Naive thymus-derived CD4-positive, alpha-beta T cell (primary cell): Measurements from ENCODE around the gene MARS1. TPM values are rescaled to one million over a fixed set of nuclear protein-coding genes. Genes with fewer than 3 reads are reported as not detected.

Experiments
- ATAC-seq: fragments of 150-1000 bp; cut with Tn5 transposase; 2 replicates; pipeline ENCODE4 v1.10.0; 2021; ENCODE audit warnings: mild to moderate bottlenecking, moderate library complexity
- CTCF ChIA-PET: fragments of 350-600 bp; sonication (Branson Sonifier 250); formaldehyde crosslinking; loops from one replicate; lab custom pipeline; 2021; ENCODE audit warnings: antibody characterized with exemption; lab: Charles Lee
- POLR2A ChIA-PET: fragments of 350-600 bp; sonication (Branson Sonifier 250); formaldehyde crosslinking; loops from one replicate; lab custom pipeline; 2021; ENCODE audit warnings: antibody characterized with exemption, inconsistent platforms; lab: Charles Lee
- DNase-seq, 9 donors: peaks; one replicate each; pipeline versions ENCODE4 v3.0.0 to v3.0.0-alpha.2; 2020 to 2022; ENCODE audit warnings: mixed read lengths in 1 of 9
- H3K27ac ChIP-seq: one replicate; pipeline ENCODE4 v1.7.0; 2013; ENCODE audit warnings: mild to moderate bottlenecking, low read depth, low read length, moderate library complexity
- H3K27me3 ChIP-seq, 2 donors: one replicate each; pipeline ENCODE4 v1.7.0; 2013; ENCODE audit warnings: low read length in 2 of 2, mild to moderate bottlenecking in 2 of 2, moderate library complexity in 2 of 2; ENCODE audit not compliant: control insufficient read depth in 2 of 2, insufficient read depth in 2 of 2
- H3K36me3 ChIP-seq, 3 experiments: 1 replicate in 2 of 3; 2 replicates in 1 of 3; pipeline ENCODE4 v1.7.0; 2013; ENCODE audit warnings: low read length in 3 of 3, mild to moderate bottlenecking in 3 of 3, moderate library complexity in 1 of 3; ENCODE audit not compliant: insufficient read depth in 3 of 3, control insufficient read depth in 2 of 3
- H3K4me1 ChIP-seq, 2 donors: one replicate each; pipeline ENCODE4 v1.7.0; 2013; ENCODE audit warnings: low read length in 2 of 2, mild to moderate bottlenecking in 2 of 2, moderate library complexity in 1 of 2; ENCODE audit not compliant: control insufficient read depth in 2 of 2, insufficient read depth in 2 of 2
- H3K4me3 ChIP-seq: 2 replicates; pipeline ENCODE4 v1.7.0; 2013; ENCODE audit warnings: mild to moderate bottlenecking, low read length
- H3K9me3 ChIP-seq, 3 experiments: 1 replicate in 2 of 3; 2 replicates in 1 of 3; pipeline ENCODE4 v1.7.0; 2013; ENCODE audit warnings: low read length in 3 of 3; ENCODE audit not compliant: control insufficient read depth in 2 of 3
- H3K27ac Mint-ChIP-seq, 9 donors: one replicate each; pipeline ENCODE4 v1.8.0; 2020 to 2022; ENCODE audit warnings: mixed read lengths in 9 of 9, mild to moderate bottlenecking in 8 of 9, moderate library complexity in 5 of 9, inconsistent platforms in 2 of 9
- H3K27me3 Mint-ChIP-seq, 5 donors: one replicate each; pipeline ENCODE4 v1.8.0; 2021 to 2022; ENCODE audit warnings: mixed read lengths in 5 of 5, mild to moderate bottlenecking in 1 of 5
- H3K36me3 Mint-ChIP-seq, 5 donors: one replicate each; pipeline ENCODE4 v1.8.0; 2020 to 2022; ENCODE audit warnings: mixed read lengths in 5 of 5, mild to moderate bottlenecking in 3 of 5, inconsistent platforms in 1 of 5
- H3K4me1 Mint-ChIP-seq, 7 donors: one replicate each; pipeline ENCODE4 v1.8.0; 2020 to 2022; ENCODE audit warnings: mixed read lengths in 7 of 7, mild to moderate bottlenecking in 3 of 7, inconsistent platforms in 1 of 7
- H3K4me3 Mint-ChIP-seq, 10 donors: one replicate each; pipeline ENCODE4 v1.8.0; 2020 to 2022; ENCODE audit warnings: mild to moderate bottlenecking in 10 of 10, mixed read lengths in 10 of 10, moderate library complexity in 6 of 10, inconsistent platforms in 2 of 10
- H3K9me3 Mint-ChIP-seq, 11 donors: one replicate each; pipeline ENCODE4 v1.8.0; 2020 to 2022; ENCODE audit warnings: mixed read lengths in 11 of 11, mild to moderate bottlenecking in 4 of 11, inconsistent platforms in 1 of 11, moderate library complexity in 1 of 11
- intact Hi-C, 2 donors: fragments of 100-400 bp; cut with micrococcal nuclease; formaldehyde crosslinking; loops; one replicate each; pipeline ENCODE4 v1.15.1; 2023
- microRNA-seq: library from miRNA; unstranded; fragments of <30 nt; microRNA quantifications from one replicate; pipeline ENCODE4 v1.2.0, GENCODE V29; 2022; ENCODE audit warnings: borderline microRNAs expressed
- polyA plus RNA-seq, 2 donors: library from polyadenylated mRNA; unstranded; fragments of 300-500 nt; fragmentation: Illumina TruSeq; gene quantifications; one replicate each; pipeline ENCODE4 v1.2.3, GENCODE V29; 2021
- total RNA-seq, 6 experiments: library from RNA in 5 of 6; stranded (reverse) in 5 of 6; gene quantifications; 1 replicate in 5 of 6; 2 replicates in 1 of 6; pipeline ENCODE4 v1.2.3 and lab custom pipeline; 2021 to 2026

Gene MARS1
- total and polyA plus RNA-seq, 7 experiments from 2014 or later, result 86.0 to 229 (median 184) TPM

- ChIA-PET POLR2A (interaction anchor here (0.6 kb wide), 1 partner anchor 451 kb away, joined by 3 read pairs; no protein-coding TSS in a partner anchor), CTCF (no interaction called here)
- H3K27ac ChIP-seq, result no peak overlapping the region
- H3K4me1 ChIP-seq, result no peaks in the 10 kb centered on the region
- Mint-ChIP-seq H3K4me3 (no peak overlapping the region), H3K27ac (no peak overlapping the region), H3K27me3 (peaks cover 0 to 19% (median 4%) of the 10 kb centered on the region in 5 donors), H3K4me1 (peaks cover 0 to 7% (median 0%) of the 10 kb centered on the region in 7 donors), H3K9me3 (no peaks in the 10 kb centered on the region), H3K36me3 (peaks cover 0 to 5% (median 0%) of the 10 kb centered on the region in 5 donors)
- no peak overlapping the region for H3K4me3 ChIP-seq
- no peaks in the 10 kb centered on the region for H3K27me3 ChIP-seq
- H3K9me3 ChIP-seq, result no peaks in the 10 kb centered on the region
- H3K36me3 ChIP-seq, result no peaks in the 10 kb centered on the region
- ATAC-seq (no peak), DNase-seq (no peak)
- intact Hi-C loops, result no loop called here
These were observed 75.5 kb downstream of the MARS1 start for GRCh38 chr12:57563358-57563757.

- H3K27ac Mint-ChIP-seq, result no peak overlapping the region
- H3K27ac ChIP-seq, result no peak overlapping the region
- intact Hi-C loops, result no loop called here
- peaks cover 0 to 5% (median 5%) of the 10 kb centered on the region in 5 donors for H3K36me3 Mint-ChIP-seq
- no peaks in the 10 kb centered on the region for H3K4me1 ChIP-seq
- H3K27me3 ChIP-seq, result no peaks in the 10 kb centered on the region
- CTCF ChIA-PET, result interaction anchor here (0.6 kb wide), 1 partner anchor 21 kb away, joined by 7 read pairs; no protein-coding TSS in a partner anchor
- POLR2A ChIA-PET, result no interaction called here
- H3K4me3 ChIP-seq, result no peak overlapping the region
- no peaks in the 10 kb centered on the region for H3K9me3 ChIP-seq
- no peaks in the 10 kb centered on the region for H3K36me3 ChIP-seq
- no peaks in the 10 kb centered on the region for H3K9me3 Mint-ChIP-seq
- H3K4me3 Mint-ChIP-seq, result no peak overlapping the region
- H3K27me3 Mint-ChIP-seq, result peaks cover 0 to 19% (median 4%) of the 10 kb centered on the region in 5 donors
- peaks cover 0 to 7% (median 0%) of the 10 kb centered on the region in 7 donors for H3K4me1 Mint-ChIP-seq
- ATAC-seq, result no peak
- no peak for DNase-seq
These were observed 76.4 kb downstream of the MARS1 start for GRCh38 chr12:57564178-57564740.

Small RNA genes lying within 50 kb of the gene (microRNA-seq; reads per million reads assigned to microRNA genes)
- gene MIR616 (not detected), gene MIR6758 (not detected)

Other genes with a start within 250 kb of the MARS1 start
- 1 to 10 TPM; 2.5 to 7.3 (median 5.6) TPM for gene STAC3, start 236.9 kb upstream of the MARS1 start, total RNA-seq
- gene STAC3, start 236.9 kb upstream of the MARS1 start, polyA plus RNA-seq, result not detected
- 100 to 1,000 TPM in 4 of 5 experiments, 10 to 100 TPM in 1; 74.9 to 145 (median 120) TPM for gene R3HDM2, start 57.0 kb upstream of the MARS1 start, total RNA-seq
- 10 to 100 TPM; 13.7 to 25.8 TPM for gene R3HDM2, start 57.0 kb upstream of the MARS1 start, polyA plus RNA-seq
- gene INHBC, start 53.3 kb upstream of the MARS1 start, total RNA-seq, result under 1 TPM in 1 of 5 experiments, not detected in 4; 0.16 TPM
- gene INHBC, start 53.3 kb upstream of the MARS1 start, polyA plus RNA-seq, result not detected
- gene INHBE, start 32.8 kb upstream of the MARS1 start, total RNA-seq, result under 1 TPM in 1 of 5 experiments, not detected in 4; 0.12 TPM
- gene INHBE, start 32.8 kb upstream of the MARS1 start, polyA plus RNA-seq, result not detected
- 1 to 10 TPM in 2 of 5 experiments, under 1 TPM in 3; 0.39 to 1.4 (median 0.45) TPM for gene GLI1, start 28.3 kb upstream of the MARS1 start, total RNA-seq
- not detected for gene GLI1, start 28.3 kb upstream of the MARS1 start, polyA plus RNA-seq
- 100 to 1,000 TPM; 201 to 366 (median 347) TPM for gene ARHGAP9, start 8.2 kb upstream of the MARS1 start, total RNA-seq
- 100 to 1,000 TPM; 198 to 283 TPM for gene ARHGAP9, start 8.2 kb upstream of the MARS1 start, polyA plus RNA-seq
- gene DDIT3, start 32.4 kb downstream of the MARS1 start, total RNA-seq, result 100 to 1,000 TPM in 1 of 5 experiments, 10 to 100 TPM in 4; 19.6 to 124 (median 51.6) TPM
- 10 to 100 TPM; 15.9 to 23.1 TPM for gene DDIT3, start 32.4 kb downstream of the MARS1 start, polyA plus RNA-seq
- gene MBD6, start 34.8 kb downstream of the MARS1 start, total RNA-seq, result 100 to 1,000 TPM in 4 of 5 experiments, 10 to 100 TPM in 1; 85.2 to 127 (median 120) TPM
- gene MBD6, start 34.8 kb downstream of the MARS1 start, polyA plus RNA-seq, result 1 to 10 TPM in 1 of 2 donors, under 1 TPM in 1; 0.50 to 1.0 TPM
- 10 to 100 TPM; 52.1 to 78.8 (median 63.0) TPM for gene DCTN2, start 59.1 kb downstream of the MARS1 start, total RNA-seq
- 10 to 100 TPM; 53.9 to 78.8 TPM for gene DCTN2, start 59.1 kb downstream of the MARS1 start, polyA plus RNA-seq
- gene KIF5A, start 62.0 kb downstream of the MARS1 start, total RNA-seq, result 1 to 10 TPM in 4 of 5 experiments, under 1 TPM in 1; 0.95 to 1.7 (median 1.0) TPM
- gene KIF5A, start 62.0 kb downstream of the MARS1 start, polyA plus RNA-seq, result under 1 TPM; 0.06 to 0.09 TPM
- gene PIP4K2C, start 103.1 kb downstream of the MARS1 start, total RNA-seq, result 10 to 100 TPM; 20.1 to 29.7 (median 21.9) TPM
- 10 to 100 TPM; 18.5 to 29.7 TPM for gene PIP4K2C, start 103.1 kb downstream of the MARS1 start, polyA plus RNA-seq
- 10 to 100 TPM; 25.1 to 42.5 (median 35.6) TPM for gene DTX3, start 116.8 kb downstream of the MARS1 start, total RNA-seq
- gene DTX3, start 116.8 kb downstream of the MARS1 start, polyA plus RNA-seq, result 1 to 10 TPM; 5.3 to 6.7 TPM
- 1 to 10 TPM in 1 of 5 experiments, under 1 TPM in 4; 0.29 to 1.2 (median 0.84) TPM for gene ARHGEF25, start 123.4 kb downstream of the MARS1 start, total RNA-seq
- not detected for gene ARHGEF25, start 123.4 kb downstream of the MARS1 start, polyA plus RNA-seq
- 1 to 10 TPM in 1 of 5 experiments, not detected in 4; 1.4 TPM for gene B4GALNT1, start 145.1 kb downstream of the MARS1 start, total RNA-seq
- not detected for gene B4GALNT1, start 145.1 kb downstream of the MARS1 start, polyA plus RNA-seq
- gene OS9, start 206.1 kb downstream of the MARS1 start, total RNA-seq, result 100 to 1,000 TPM; 139 to 175 (median 171) TPM
- gene OS9, start 206.1 kb downstream of the MARS1 start, polyA plus RNA-seq, result 10 to 100 TPM; 59.5 to 70.6 TPM